Liver (tissue), 9 donors: ENCODE results near the gene TUBGCP6. TPM values are rescaled to one million over a fixed set of nuclear protein-coding genes. Genes with fewer than 3 reads are reported as not detected.

Experiments
- DNase-seq: peaks from one replicate; pipeline ENCODE4 v3.0.0-alpha.2; 2017; ENCODE audit warnings: low spot score
- H3K27ac ChIP-seq, 2 donors: one replicate each; pipeline ENCODE4 v1.7.0; 2013; ENCODE audit warnings: inconsistent platforms in 2 of 2, low read length in 2 of 2, control low read depth in 1 of 2, low read depth in 1 of 2, mild to moderate bottlenecking in 1 of 2
- H3K27me3 ChIP-seq, 4 donors: one replicate each; pipeline versions ENCODE4 v1.6.1 to v1.7.0; 2013; ENCODE audit warnings: low read length in 3 of 4, inconsistent platforms in 1 of 4, mild to moderate bottlenecking in 1 of 4, moderate library complexity in 1 of 4; ENCODE audit not compliant: control insufficient read depth in 4 of 4, insufficient read depth in 4 of 4
- H3K36me3 ChIP-seq, 4 donors: one replicate each; pipeline versions ENCODE4 v1.6.1 to v1.7.0; 2013; ENCODE audit warnings: low read length in 3 of 4, mild to moderate bottlenecking in 3 of 4, low read depth in 1 of 4, moderate library complexity in 1 of 4; ENCODE audit not compliant: control insufficient read depth in 4 of 4, insufficient read depth in 3 of 4
- H3K4me1 ChIP-seq, 4 donors: one replicate each; pipeline versions ENCODE4 v1.6.1 to v1.7.0; 2013; ENCODE audit warnings: low read length in 3 of 4, mild to moderate bottlenecking in 3 of 4, moderate library complexity in 1 of 4; ENCODE audit not compliant: control insufficient read depth in 4 of 4, insufficient read depth in 4 of 4
- H3K4me3 ChIP-seq, 3 donors: one replicate each; pipeline versions ENCODE4 v1.6.1 to v1.7.0; 2013; ENCODE audit warnings: low read length in 3 of 3, control low read depth in 1 of 3, low read depth in 1 of 3, mild to moderate bottlenecking in 1 of 3
- H3K9ac ChIP-seq, 2 donors: one replicate each; pipeline ENCODE4 v1.7.0; 2013; ENCODE audit warnings: low read length in 2 of 2, mild to moderate bottlenecking in 2 of 2, moderate library complexity in 2 of 2, control low read depth in 1 of 2, low read depth in 1 of 2
- H3K9me3 ChIP-seq, 4 donors: one replicate each; pipeline versions ENCODE4 v1.6.1 to v1.7.0; 2013; ENCODE audit warnings: low read length in 3 of 4; ENCODE audit not compliant: control insufficient read depth in 4 of 4
- ATF3 ChIP-seq: IDR thresholded peaks from 2 replicates; pipeline ENCODE4 v1.6.1; 2016; ENCODE audit warnings: antibody characterized with exemption
- EGR1 ChIP-seq, 2 donors: IDR thresholded peaks; 2 replicates each; pipeline ENCODE4 v1.6.1; 2016 to 2018; ENCODE audit warnings: antibody characterized with exemption in 2 of 2, low read depth in 2 of 2
- FOXA1 ChIP-seq: IDR thresholded peaks from 2 replicates; pipeline ENCODE4 v1.6.1; 2016; ENCODE audit warnings: antibody characterized with exemption
- FOXA2 ChIP-seq: IDR thresholded peaks from 2 replicates; pipeline ENCODE4 v1.6.1; 2016; ENCODE audit warnings: antibody characterized with exemption
- GABPA ChIP-seq, 2 donors: IDR thresholded peaks in 1 of 2; conservative IDR thresholded peaks in 1 of 2; 2 replicates each; pipeline ENCODE4 v1.6.1; 2016; ENCODE audit warnings: antibody characterized with exemption in 2 of 2, mild to moderate bottlenecking in 1 of 2, moderate library complexity in 1 of 2
- HNF4A ChIP-seq, 2 donors: conservative IDR thresholded peaks; 2 replicates each; pipeline ENCODE4 v1.6.1; 2016; ENCODE audit warnings: antibody characterized with exemption in 2 of 2, mild to moderate bottlenecking in 2 of 2
- HNF4G ChIP-seq: IDR thresholded peaks from 2 replicates; pipeline ENCODE4 v1.6.1; 2016; ENCODE audit warnings: antibody characterized with exemption
- JUND ChIP-seq, 2 donors: IDR thresholded peaks; 2 replicates each; pipeline ENCODE4 v1.6.1; 2016; ENCODE audit warnings: antibody characterized with exemption in 2 of 2
- MAX ChIP-seq: IDR thresholded peaks from 2 replicates; pipeline ENCODE4 v1.6.1; 2016; ENCODE audit warnings: antibody characterized with exemption
- NR2F2 ChIP-seq: IDR thresholded peaks from 2 replicates; pipeline ENCODE4 v1.6.1; 2016; ENCODE audit warnings: antibody characterized with exemption
- RAD21 ChIP-seq, 2 donors: IDR thresholded peaks; 2 replicates each; pipeline ENCODE4 v1.6.1; 2016; ENCODE audit warnings: antibody characterized with exemption in 2 of 2, mild to moderate bottlenecking in 2 of 2
- RXRA ChIP-seq, 2 donors: IDR thresholded peaks; 2 replicates each; pipeline ENCODE4 v1.6.1; 2017 to 2018; ENCODE audit warnings: antibody characterized with exemption in 2 of 2, mild to moderate bottlenecking in 1 of 2
- SP1 ChIP-seq: IDR thresholded peaks from 2 replicates; pipeline ENCODE4 v1.6.1; 2018; ENCODE audit warnings: antibody characterized with exemption, mild to moderate bottlenecking
- TAF1 ChIP-seq: conservative IDR thresholded peaks from 2 replicates; pipeline ENCODE4 v1.6.1; 2016; ENCODE audit warnings: antibody characterized with exemption, mild to moderate bottlenecking
- YY1 ChIP-seq: IDR thresholded peaks from 2 replicates; pipeline ENCODE4 v1.6.1; 2016; ENCODE audit warnings: antibody characterized with exemption, mild to moderate bottlenecking
- WGBS: extraction: QIAGEN DNeasy Blood & Tissue Kit; methylation state at CpG from one replicate; pipeline ENCODE4 v1.1.7; 2013; 5-methylcytosine and 5-hydroxymethylcytosine counted together
- polyA plus RNA-seq, 2 donors: library from polyadenylated mRNA; stranded (reverse) in 1 of 2; unstranded in 1 of 2; fragments of 200-250 nt in 1 of 2; fragments of >200 nt in 1 of 2; fragmentation: Nextera tagmentation in 1 of 2; extraction: Ambion mirVana in 1 of 2; gene quantifications; one replicate each; pipeline versions ENCODE4 v1.2.1 to v1.2.3, GENCODE V29; 2013 to 2015
- total RNA-seq, 2 donors: library from RNA; depleted of rRNA; stranded (reverse); fragments of >200 nt; gene quantifications; one replicate each; pipeline ENCODE4 v1.2.3, GENCODE V29; 2014
- TF ChIP-seq, protein P1 (sequence below): IDR thresholded peaks from 2 replicates; pipeline ENCODE4 v1.6.1; 2016; ENCODE audit warnings: antibody characterized with exemption
- TF ChIP-seq, protein P2 (sequence below): IDR thresholded peaks from 2 replicates; pipeline ENCODE4 v1.6.1; 2016; ENCODE audit warnings: antibody characterized with exemption, mild to moderate bottlenecking
- TF ChIP-seq, protein P3 (sequence below): fragments of 150-350 bp; IDR thresholded peaks from 2 replicates; pipeline ENCODE4 v1.5.1; 2017; ENCODE audit warnings: improper control_type of control experiment, low read depth, low read length; ENCODE audit not compliant: missing input control
- donor health status: healthy.
- donor health status: healthy.
- donor health status: healthy.
- donor health status: healthy.
- donor health status: healthy.

TUBGCP6 gene
- total and polyA plus RNA-seq, 4 donors, result 9.3 to 31.7 (median 16.4) TPM

DNA sequence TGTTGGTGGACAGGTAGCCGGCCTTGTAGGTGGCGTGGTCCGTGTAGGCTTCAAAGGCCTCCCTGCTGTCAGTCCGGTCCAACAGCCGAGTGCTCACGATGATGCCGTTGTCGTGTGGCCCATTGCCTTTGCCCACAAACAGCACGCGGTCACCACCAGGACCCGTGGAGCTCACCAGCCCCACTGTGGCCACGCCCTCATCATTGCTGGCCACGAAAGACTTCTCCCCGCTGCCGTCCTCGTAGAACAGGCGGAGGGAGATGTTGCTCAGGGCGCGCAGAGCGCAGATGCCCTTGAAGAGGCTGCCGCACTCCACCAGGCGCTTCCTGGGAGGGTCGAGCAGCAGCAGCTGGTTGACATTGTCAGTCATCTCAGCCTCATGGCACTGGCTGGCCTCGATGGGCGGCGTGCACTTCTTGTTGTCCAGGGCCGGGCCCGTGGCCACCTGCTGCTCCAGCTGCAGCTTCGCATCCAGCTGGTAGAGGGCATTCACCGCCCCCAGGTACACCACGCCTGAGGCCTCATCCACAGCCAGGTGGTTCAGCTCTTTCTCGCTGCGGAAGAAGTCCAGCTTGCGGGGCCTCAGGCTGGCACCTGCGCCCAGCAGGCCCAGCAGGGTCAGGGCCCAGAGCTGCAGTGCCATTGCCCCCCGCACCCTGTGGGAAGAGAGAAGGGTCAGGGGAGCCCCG is 45.3 kb upstream of the TUBGCP6 start:
- no peak for DNase-seq
- WGBS, result 93% methylated on average over 37 of the region's 37 CpGs
- TF ChIP-seq YY1 (no peak), FOXA1 (no peak), EGR1 (IDR thresholded peaks at IDR 0.05; ENCODE audit: low read depth in 2 of 2) (no peak), HNF4A (conservative IDR thresholded peaks at IDR 0.05) (no peak), MAX (no peak), TAF1 (no peak)
- TF ChIP-seq, protein P1, sequence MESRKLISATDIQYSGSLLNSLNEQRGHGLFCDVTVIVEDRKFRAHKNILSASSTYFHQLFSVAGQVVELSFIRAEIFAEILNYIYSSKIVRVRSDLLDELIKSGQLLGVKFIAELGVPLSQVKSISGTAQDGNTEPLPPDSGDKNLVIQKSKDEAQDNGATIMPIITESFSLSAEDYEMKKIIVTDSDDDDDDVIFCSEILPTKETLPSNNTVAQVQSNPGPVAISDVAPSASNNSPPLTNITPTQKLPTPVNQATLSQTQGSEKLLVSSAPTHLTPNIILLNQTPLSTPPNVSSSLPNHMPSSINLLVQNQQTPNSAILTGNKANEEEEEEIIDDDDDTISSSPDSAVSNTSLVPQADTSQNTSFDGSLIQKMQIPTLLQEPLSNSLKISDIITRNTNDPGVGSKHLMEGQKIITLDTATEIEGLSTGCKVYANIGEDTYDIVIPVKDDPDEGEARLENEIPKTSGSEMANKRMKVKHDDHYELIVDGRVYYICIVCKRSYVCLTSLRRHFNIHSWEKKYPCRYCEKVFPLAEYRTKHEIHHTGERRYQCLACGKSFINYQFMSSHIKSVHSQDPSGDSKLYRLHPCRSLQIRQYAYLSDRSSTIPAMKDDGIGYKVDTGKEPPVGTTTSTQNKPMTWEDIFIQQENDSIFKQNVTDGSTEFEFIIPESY, result no peak
- Histone ChIP-seq H3K9ac (no peak overlapping the region), H3K9me3 (no peaks in the 10 kb centered on the region), H3K27me3 (no peaks in the 10 kb centered on the region), H3K27ac (no peak overlapping the region), H3K4me1 (peaks cover 23 to 36% (median 27%) of the 10 kb centered on the region in 4 donors), H3K4me3 (no peak overlapping the region), H3K36me3 (peaks cover 14 to 46% (median 20%) of the 10 kb centered on the region in 4 donors)

- H3K4me3 ChIP-seq, result no peak overlapping the region
Measured at GRCh38 chr22:50289151-50289941, 44.5 kb upstream of the TUBGCP6 start.

More at GRCh38 chr22:50289151-50289941, 44.5 kb upstream of the TUBGCP6 start:
- no peaks in the 10 kb centered on the region for H3K9me3 ChIP-seq
- no peak overlapping the region for H3K27ac ChIP-seq
- no peak for DNase-seq
- WGBS, result 96% methylated on average over 57 of the region's 57 CpGs
- no peak for TF ChIP-seq HNF4A (conservative IDR thresholded peaks at IDR 0.05)
- TF ChIP-seq FOXA1, result no peak
- no peak for TF ChIP-seq YY1
- TF ChIP-seq RAD21 (IDR thresholded peaks at IDR 0.05), result no peak
- no peak for TF ChIP-seq ATF3
- TF ChIP-seq GABPA (IDR thresholded peaks at IDR 0.05 in 1 of 2, conservative IDR thresholded peaks at IDR 0.05 in 1 of 2), result no peak
- TF ChIP-seq RXRA (IDR thresholded peaks at IDR 0.05), result no peak
- TF ChIP-seq HNF4G, result no peak
- TF ChIP-seq, protein P2, sequence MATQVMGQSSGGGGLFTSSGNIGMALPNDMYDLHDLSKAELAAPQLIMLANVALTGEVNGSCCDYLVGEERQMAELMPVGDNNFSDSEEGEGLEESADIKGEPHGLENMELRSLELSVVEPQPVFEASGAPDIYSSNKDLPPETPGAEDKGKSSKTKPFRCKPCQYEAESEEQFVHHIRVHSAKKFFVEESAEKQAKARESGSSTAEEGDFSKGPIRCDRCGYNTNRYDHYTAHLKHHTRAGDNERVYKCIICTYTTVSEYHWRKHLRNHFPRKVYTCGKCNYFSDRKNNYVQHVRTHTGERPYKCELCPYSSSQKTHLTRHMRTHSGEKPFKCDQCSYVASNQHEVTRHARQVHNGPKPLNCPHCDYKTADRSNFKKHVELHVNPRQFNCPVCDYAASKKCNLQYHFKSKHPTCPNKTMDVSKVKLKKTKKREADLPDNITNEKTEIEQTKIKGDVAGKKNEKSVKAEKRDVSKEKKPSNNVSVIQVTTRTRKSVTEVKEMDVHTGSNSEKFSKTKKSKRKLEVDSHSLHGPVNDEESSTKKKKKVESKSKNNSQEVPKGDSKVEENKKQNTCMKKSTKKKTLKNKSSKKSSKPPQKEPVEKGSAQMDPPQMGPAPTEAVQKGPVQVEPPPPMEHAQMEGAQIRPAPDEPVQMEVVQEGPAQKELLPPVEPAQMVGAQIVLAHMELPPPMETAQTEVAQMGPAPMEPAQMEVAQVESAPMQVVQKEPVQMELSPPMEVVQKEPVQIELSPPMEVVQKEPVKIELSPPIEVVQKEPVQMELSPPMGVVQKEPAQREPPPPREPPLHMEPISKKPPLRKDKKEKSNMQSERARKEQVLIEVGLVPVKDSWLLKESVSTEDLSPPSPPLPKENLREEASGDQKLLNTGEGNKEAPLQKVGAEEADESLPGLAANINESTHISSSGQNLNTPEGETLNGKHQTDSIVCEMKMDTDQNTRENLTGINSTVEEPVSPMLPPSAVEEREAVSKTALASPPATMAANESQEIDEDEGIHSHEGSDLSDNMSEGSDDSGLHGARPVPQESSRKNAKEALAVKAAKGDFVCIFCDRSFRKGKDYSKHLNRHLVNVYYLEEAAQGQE, result no peak
- TF ChIP-seq TAF1, result no peak
- no peak for TF ChIP-seq JUND (IDR thresholded peaks at IDR 0.05)
- TF ChIP-seq NR2F2, result no peak
- no peak for TF ChIP-seq SP1
- no peak for TF ChIP-seq FOXA2
- TF ChIP-seq, protein P1, result no peak
- no peak for TF ChIP-seq EGR1 (IDR thresholded peaks at IDR 0.05; ENCODE audit: low read depth in 2 of 2)
- TF ChIP-seq MAX, result no peak
- TF ChIP-seq, protein P3, sequence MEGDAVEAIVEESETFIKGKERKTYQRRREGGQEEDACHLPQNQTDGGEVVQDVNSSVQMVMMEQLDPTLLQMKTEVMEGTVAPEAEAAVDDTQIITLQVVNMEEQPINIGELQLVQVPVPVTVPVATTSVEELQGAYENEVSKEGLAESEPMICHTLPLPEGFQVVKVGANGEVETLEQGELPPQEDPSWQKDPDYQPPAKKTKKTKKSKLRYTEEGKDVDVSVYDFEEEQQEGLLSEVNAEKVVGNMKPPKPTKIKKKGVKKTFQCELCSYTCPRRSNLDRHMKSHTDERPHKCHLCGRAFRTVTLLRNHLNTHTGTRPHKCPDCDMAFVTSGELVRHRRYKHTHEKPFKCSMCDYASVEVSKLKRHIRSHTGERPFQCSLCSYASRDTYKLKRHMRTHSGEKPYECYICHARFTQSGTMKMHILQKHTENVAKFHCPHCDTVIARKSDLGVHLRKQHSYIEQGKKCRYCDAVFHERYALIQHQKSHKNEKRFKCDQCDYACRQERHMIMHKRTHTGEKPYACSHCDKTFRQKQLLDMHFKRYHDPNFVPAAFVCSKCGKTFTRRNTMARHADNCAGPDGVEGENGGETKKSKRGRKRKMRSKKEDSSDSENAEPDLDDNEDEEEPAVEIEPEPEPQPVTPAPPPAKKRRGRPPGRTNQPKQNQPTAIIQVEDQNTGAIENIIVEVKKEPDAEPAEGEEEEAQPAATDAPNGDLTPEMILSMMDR, result no peak
- peaks cover 14 to 48% (median 22%) of the 10 kb centered on the region in 4 donors for H3K36me3 ChIP-seq
- no peak overlapping the region for H3K9ac ChIP-seq
- H3K27me3 ChIP-seq, result no peaks in the 10 kb centered on the region
- peaks cover 16 to 29% (median 21%) of the 10 kb centered on the region in 4 donors for H3K4me1 ChIP-seq
